ENCODE measurements around the gene FALEC.

- TF ChIP-seq, protein P1, sequence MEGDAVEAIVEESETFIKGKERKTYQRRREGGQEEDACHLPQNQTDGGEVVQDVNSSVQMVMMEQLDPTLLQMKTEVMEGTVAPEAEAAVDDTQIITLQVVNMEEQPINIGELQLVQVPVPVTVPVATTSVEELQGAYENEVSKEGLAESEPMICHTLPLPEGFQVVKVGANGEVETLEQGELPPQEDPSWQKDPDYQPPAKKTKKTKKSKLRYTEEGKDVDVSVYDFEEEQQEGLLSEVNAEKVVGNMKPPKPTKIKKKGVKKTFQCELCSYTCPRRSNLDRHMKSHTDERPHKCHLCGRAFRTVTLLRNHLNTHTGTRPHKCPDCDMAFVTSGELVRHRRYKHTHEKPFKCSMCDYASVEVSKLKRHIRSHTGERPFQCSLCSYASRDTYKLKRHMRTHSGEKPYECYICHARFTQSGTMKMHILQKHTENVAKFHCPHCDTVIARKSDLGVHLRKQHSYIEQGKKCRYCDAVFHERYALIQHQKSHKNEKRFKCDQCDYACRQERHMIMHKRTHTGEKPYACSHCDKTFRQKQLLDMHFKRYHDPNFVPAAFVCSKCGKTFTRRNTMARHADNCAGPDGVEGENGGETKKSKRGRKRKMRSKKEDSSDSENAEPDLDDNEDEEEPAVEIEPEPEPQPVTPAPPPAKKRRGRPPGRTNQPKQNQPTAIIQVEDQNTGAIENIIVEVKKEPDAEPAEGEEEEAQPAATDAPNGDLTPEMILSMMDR (IDR thresholded peaks at IDR 0.05) = no peak
- TF ChIP-seq, protein P2, sequence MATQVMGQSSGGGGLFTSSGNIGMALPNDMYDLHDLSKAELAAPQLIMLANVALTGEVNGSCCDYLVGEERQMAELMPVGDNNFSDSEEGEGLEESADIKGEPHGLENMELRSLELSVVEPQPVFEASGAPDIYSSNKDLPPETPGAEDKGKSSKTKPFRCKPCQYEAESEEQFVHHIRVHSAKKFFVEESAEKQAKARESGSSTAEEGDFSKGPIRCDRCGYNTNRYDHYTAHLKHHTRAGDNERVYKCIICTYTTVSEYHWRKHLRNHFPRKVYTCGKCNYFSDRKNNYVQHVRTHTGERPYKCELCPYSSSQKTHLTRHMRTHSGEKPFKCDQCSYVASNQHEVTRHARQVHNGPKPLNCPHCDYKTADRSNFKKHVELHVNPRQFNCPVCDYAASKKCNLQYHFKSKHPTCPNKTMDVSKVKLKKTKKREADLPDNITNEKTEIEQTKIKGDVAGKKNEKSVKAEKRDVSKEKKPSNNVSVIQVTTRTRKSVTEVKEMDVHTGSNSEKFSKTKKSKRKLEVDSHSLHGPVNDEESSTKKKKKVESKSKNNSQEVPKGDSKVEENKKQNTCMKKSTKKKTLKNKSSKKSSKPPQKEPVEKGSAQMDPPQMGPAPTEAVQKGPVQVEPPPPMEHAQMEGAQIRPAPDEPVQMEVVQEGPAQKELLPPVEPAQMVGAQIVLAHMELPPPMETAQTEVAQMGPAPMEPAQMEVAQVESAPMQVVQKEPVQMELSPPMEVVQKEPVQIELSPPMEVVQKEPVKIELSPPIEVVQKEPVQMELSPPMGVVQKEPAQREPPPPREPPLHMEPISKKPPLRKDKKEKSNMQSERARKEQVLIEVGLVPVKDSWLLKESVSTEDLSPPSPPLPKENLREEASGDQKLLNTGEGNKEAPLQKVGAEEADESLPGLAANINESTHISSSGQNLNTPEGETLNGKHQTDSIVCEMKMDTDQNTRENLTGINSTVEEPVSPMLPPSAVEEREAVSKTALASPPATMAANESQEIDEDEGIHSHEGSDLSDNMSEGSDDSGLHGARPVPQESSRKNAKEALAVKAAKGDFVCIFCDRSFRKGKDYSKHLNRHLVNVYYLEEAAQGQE (IDR thresholded peaks at IDR 0.05; ENCODE audit: insufficient read depth in 1 of 2, low read depth in 2 of 2, low read length in 1 of 2) = no peak
- no peak for TF ChIP-seq SIN3A (IDR thresholded peaks at IDR 0.05; ENCODE audit: borderline replicate concordance, insufficient read depth, low read depth, low read length)
These were observed 3.4 kb upstream of the FALEC start for GRCh38 chr1:150511985-150512660.
